Gastroesophageal sphincter (tissue), 3 donors: ENCODE measurements around the gene CA6.

ENCODE experiments used
- EP300 ChIP-seq: sonication (generic); formaldehyde crosslinking; IDR thresholded peaks from one replicate; pipeline ENCODE4 v1.6.1; 2017; ENCODE audit warnings: antibody characterized with exemption, mild to moderate bottlenecking
- POLR2A ChIP-seq, 2 donors: fragments of 450-650 bp; IDR thresholded peaks; one replicate each; pipeline ENCODE4 v1.6.1; 2017; ENCODE audit warnings: antibody characterized with exemption in 2 of 2, mild to moderate bottlenecking in 2 of 2, moderate library complexity in 1 of 2
- POLR2AphosphoS5 ChIP-seq: sonication (generic); formaldehyde crosslinking; IDR thresholded peaks from one replicate; pipeline ENCODE4 v1.6.1; 2017; ENCODE audit warnings: antibody characterized with exemption
- TF ChIP-seq, protein P1 (sequence below), 4 experiments: fragments of 200-600 bp in 2 of 4; fragments of 450-650 bp in 2 of 4; sonication (generic) in 1 of 4; IDR thresholded peaks; one replicate each; pipeline ENCODE4 v1.5.1; 2017 to 2019; ENCODE audit warnings: antibody characterized with exemption in 4 of 4, mild to moderate bottlenecking in 2 of 4, moderate library complexity in 2 of 4

- TF ChIP-seq POLR2A (IDR thresholded peaks at IDR 0.05) (no peak), POLR2AphosphoS5 (no peak), EP300 (no peak)
- TF ChIP-seq, protein P1, sequence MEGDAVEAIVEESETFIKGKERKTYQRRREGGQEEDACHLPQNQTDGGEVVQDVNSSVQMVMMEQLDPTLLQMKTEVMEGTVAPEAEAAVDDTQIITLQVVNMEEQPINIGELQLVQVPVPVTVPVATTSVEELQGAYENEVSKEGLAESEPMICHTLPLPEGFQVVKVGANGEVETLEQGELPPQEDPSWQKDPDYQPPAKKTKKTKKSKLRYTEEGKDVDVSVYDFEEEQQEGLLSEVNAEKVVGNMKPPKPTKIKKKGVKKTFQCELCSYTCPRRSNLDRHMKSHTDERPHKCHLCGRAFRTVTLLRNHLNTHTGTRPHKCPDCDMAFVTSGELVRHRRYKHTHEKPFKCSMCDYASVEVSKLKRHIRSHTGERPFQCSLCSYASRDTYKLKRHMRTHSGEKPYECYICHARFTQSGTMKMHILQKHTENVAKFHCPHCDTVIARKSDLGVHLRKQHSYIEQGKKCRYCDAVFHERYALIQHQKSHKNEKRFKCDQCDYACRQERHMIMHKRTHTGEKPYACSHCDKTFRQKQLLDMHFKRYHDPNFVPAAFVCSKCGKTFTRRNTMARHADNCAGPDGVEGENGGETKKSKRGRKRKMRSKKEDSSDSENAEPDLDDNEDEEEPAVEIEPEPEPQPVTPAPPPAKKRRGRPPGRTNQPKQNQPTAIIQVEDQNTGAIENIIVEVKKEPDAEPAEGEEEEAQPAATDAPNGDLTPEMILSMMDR (IDR thresholded peaks at IDR 0.05), result no peak
Measured at GRCh38 chr1:8986814-8987190, 41.1 kb downstream of the CA6 start.
